ENCODE results near the gene USF3. TPM values are rescaled to one million over a fixed set of nuclear protein-coding genes. Genes with fewer than 3 reads are reported as not detected.

USF3 gene
- total and polyA plus RNA-seq, 2 of the 13 experiments (the other 11 are each of a cell fraction or from before 2014, with no cell fraction given), result 6.3 to 15.2 TPM

GRCh38 chr3:113745756-113746547, 49.5 kb upstream of the USF3 start, which contains the start of gene NAA50 (continued):
- no peak for TF ChIP-seq KLF15 (CRISPR knock-in tag; IDR thresholded peaks at IDR 0.05; ENCODE audit: borderline replicate concordance)
- peak; percentile 54 for TF ChIP-seq CBX1 (IDR thresholded peaks at IDR 0.05; ENCODE audit: low read depth)
- TF ChIP-seq ARID4A (CRISPR knock-in tag; IDR thresholded peaks at IDR 0.05; ENCODE audit: borderline replicate concordance), result peak; percentile 91
- peak; percentile 92; the same call in 1 of the 2 replicates for TF ChIP-seq KDM5B (CRISPR knock-in tag; IDR thresholded peaks at IDR 0.05; ENCODE audit: borderline replicate concordance)
- TF ChIP-seq RBM39 (IDR thresholded peaks at IDR 0.05; ENCODE audit: low read depth, low read length, poor library complexity, severe bottlenecking), result peak; percentile 47
- TF ChIP-seq TP53 (CRISPR knock-in tag; conservative IDR thresholded peaks at IDR 0.05), result no peak
- TF ChIP-seq NR3C1 (CRISPR knock-in tag; IDR thresholded peaks at IDR 0.05), result no peak
- TF ChIP-seq TARDBP (CRISPR knock-in tag; IDR thresholded peaks at IDR 0.05), result peak; percentile 23; the same call in 1 of the 2 replicates
- no peak for TF ChIP-seq CSRNP2 (CRISPR knock-in tag; conservative IDR thresholded peaks at IDR 0.05; ENCODE audit: low read depth)
- TF ChIP-seq, protein P1, sequence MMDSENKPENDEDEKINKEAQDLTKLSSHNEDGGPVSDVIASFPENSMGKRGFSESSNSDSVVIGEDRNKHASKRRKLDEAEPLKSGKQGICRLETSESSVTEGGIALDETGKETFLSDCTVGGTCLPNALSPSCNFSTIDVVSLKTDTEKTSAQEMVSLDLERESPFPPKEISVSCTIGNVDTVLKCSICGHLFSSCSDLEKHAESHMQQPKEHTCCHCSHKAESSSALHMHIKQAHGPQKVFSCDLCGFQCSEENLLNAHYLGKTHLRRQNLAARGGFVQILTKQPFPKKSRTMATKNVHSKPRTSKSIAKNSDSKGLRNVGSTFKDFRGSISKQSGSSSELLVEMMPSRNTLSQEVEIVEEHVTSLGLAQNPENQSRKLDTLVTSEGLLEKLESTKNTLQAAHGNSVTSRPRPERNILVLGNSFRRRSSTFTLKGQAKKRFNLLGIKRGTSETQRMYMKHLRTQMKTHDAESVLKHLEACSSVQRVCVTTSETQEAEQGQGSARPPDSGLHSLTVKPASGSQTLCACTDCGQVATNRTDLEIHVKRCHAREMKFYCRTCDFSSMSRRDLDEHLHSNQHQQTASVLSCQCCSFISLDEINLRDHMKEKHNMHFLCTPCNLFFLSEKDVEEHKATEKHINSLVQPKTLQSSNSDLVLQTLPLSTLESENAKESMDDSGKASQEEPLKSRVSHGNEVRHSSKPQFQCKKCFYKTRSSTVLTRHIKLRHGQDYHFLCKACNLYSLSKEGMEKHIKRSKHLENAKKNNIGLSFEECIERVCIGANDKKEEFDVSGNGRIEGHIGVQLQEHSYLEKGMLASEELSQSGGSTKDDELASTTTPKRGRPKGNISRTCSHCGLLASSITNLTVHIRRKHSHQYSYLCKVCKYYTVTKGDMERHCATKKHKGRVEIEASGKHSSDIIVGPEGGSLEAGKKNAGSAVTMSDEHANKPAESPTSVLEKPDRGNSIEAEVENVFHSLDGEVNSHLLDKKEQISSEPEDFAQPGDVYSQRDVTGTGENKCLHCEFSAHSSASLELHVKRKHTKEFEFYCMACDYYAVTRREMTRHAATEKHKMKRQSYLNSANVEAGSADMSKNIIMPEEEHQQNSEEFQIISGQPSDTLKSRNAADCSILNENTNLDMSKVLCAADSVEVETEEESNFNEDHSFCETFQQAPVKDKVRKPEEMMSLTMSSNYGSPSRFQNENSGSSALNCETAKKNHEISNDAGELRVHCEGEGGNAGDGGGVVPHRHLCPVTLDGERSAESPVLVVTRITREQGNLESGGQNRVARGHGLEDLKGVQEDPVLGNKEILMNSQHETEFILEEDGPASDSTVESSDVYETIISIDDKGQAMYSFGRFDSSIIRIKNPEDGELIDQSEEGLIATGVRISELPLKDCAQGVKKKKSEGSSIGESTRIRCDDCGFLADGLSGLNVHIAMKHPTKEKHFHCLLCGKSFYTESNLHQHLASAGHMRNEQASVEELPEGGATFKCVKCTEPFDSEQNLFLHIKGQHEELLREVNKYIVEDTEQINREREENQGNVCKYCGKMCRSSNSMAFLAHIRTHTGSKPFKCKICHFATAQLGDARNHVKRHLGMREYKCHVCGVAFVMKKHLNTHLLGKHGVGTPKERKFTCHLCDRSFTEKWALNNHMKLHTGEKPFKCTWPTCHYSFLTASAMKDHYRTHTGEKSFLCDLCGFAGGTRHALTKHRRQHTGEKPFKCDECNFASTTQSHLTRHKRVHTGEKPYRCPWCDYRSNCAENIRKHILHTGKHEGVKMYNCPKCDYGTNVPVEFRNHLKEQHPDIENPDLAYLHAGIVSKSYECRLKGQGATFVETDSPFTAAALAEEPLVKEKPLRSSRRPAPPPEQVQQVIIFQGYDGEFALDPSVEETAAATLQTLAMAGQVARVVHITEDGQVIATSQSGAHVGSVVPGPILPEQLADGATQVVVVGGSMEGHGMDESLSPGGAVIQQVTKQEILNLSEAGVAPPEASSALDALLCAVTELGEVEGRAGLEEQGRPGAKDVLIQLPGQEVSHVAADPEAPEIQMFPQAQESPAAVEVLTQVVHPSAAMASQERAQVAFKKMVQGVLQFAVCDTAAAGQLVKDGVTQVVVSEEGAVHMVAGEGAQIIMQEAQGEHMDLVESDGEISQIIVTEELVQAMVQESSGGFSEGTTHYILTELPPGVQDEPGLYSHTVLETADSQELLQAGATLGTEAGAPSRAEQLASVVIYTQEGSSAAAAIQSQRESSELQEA (CRISPR knock-in tag; IDR thresholded peaks at IDR 0.05; ENCODE audit: not compliant biosample characterization), result peak; percentile 75
- no peak for TF ChIP-seq ZNF256 (CRISPR knock-in tag; conservative IDR thresholded peaks at IDR 0.05)
- 0 out of 2 replicates have a peak, but pooled peaks have one; percentile 48 for TF ChIP-seq FOXO4 (CRISPR knock-in tag; conservative IDR thresholded peaks at IDR 0.05)
